Parathyroid adenoma (tissue), 2 donors: ENCODE results near the gene SPNS2.

ENCODE experiments used
- H2AFZ ChIP-seq: fragments of 300-600 bp; sonication (generic); one replicate; pipeline ENCODE4 v1.7.0; 2017; ENCODE audit warnings: antibody characterized with exemption, mild to moderate bottlenecking
- H3K27ac ChIP-seq: fragments of 300-600 bp; sonication (generic); one replicate; pipeline ENCODE4 v1.7.0; 2017
- H3K27me3 ChIP-seq: fragments of 300-600 bp; sonication (generic); one replicate; pipeline ENCODE4 v1.7.0; 2017; ENCODE audit warnings: low read length; ENCODE audit not compliant: control insufficient read depth, insufficient read depth
- H3K36me3 ChIP-seq: fragments of 300-600 bp; sonication (generic); one replicate; pipeline ENCODE4 v1.7.0; 2017; ENCODE audit warnings: low read length; ENCODE audit not compliant: control insufficient read depth, insufficient read depth
- H3K4me1 ChIP-seq: fragments of 300-600 bp; sonication (generic); one replicate; pipeline ENCODE4 v1.7.0; 2017; ENCODE audit warnings: control low read depth
- H3K4me2 ChIP-seq: fragments of 300-600 bp; sonication (generic); one replicate; pipeline ENCODE4 v1.7.0; 2017; ENCODE audit warnings: low read length
- H3K4me3 ChIP-seq: fragments of 300-600 bp; sonication (generic); one replicate; pipeline ENCODE4 v1.7.0; 2017; ENCODE audit warnings: low read depth, low read length
- H3K79me2 ChIP-seq: fragments of 300-600 bp; sonication (generic); one replicate; pipeline ENCODE4 v1.7.0; 2017; ENCODE audit warnings: control low read depth
- H3K9ac ChIP-seq: fragments of 300-600 bp; sonication (generic); one replicate; pipeline ENCODE4 v1.7.0; 2017; ENCODE audit warnings: mild to moderate bottlenecking
- H3K9me3 ChIP-seq: fragments of 300-600 bp; sonication (generic); one replicate; pipeline ENCODE4 v1.7.0; 2017; ENCODE audit warnings: low read length; ENCODE audit not compliant: control insufficient read depth
- TF ChIP-seq, protein P1 (sequence below): fragments of 300-600 bp; sonication (generic); IDR thresholded peaks from one replicate; pipeline ENCODE4 v1.7.0; 2017; ENCODE audit warnings: antibody characterized with exemption, mild to moderate bottlenecking
- donor health status: primary hyperparathyroidism.

SPNS2 gene

DNA sequence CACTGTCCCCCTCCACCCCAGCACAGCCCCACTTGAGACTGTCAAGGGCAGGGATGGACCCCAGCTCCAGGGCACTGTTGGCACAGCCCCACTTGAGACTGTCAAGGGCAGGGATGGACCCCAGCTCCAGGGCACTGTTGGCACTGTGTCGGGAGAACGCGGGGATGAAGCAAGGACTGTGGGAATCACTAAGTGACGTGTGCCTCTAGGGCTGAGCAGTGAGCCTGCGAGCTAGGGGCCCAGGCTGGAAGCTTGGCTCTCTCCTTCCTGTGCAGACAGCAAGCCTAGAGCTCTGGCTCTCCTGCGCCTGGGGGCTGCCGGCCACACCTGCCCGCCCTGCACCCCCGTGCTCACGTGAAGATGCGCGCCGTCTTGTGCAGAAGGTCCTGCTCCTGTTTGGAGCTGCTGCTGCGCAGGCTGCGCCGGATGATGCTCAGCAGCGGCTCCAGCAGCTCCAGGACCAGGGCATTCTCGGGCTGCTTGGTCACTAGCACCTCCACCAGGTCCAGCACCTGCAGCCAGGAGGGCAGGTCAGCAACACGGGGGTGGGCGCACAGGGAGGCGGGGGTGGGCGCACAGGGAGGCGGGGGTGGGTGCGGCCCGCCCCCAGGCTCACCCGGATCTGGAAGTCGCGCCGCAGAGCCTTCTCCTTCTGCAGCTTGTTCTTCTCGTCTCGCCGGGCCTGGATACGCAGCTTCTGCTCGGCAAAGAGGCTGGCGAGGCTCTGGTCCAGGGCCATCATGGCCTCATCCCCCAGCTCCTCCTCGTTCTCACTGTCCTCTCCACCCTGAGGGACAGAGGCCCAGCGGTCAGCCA is 45.7 kb downstream of the SPNS2 start:
- H3K36me3 ChIP-seq, result no peaks in the 10 kb centered on the region
- H3K79me2 ChIP-seq, result no peaks in the 10 kb centered on the region
- no peak overlapping the region for H3K4me2 ChIP-seq
- H3K9me3 ChIP-seq, result no peaks in the 10 kb centered on the region
- H3K4me1 ChIP-seq, result no peaks in the 10 kb centered on the region
- H3K4me3 ChIP-seq, result no peak overlapping the region
- H2AFZ ChIP-seq, result no peak overlapping the region
- no peak overlapping the region for H3K9ac ChIP-seq
- H3K27ac ChIP-seq, result no peak overlapping the region
- TF ChIP-seq, protein P1, sequence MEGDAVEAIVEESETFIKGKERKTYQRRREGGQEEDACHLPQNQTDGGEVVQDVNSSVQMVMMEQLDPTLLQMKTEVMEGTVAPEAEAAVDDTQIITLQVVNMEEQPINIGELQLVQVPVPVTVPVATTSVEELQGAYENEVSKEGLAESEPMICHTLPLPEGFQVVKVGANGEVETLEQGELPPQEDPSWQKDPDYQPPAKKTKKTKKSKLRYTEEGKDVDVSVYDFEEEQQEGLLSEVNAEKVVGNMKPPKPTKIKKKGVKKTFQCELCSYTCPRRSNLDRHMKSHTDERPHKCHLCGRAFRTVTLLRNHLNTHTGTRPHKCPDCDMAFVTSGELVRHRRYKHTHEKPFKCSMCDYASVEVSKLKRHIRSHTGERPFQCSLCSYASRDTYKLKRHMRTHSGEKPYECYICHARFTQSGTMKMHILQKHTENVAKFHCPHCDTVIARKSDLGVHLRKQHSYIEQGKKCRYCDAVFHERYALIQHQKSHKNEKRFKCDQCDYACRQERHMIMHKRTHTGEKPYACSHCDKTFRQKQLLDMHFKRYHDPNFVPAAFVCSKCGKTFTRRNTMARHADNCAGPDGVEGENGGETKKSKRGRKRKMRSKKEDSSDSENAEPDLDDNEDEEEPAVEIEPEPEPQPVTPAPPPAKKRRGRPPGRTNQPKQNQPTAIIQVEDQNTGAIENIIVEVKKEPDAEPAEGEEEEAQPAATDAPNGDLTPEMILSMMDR, result no peak
- no peaks in the 10 kb centered on the region for H3K27me3 ChIP-seq

DNA sequence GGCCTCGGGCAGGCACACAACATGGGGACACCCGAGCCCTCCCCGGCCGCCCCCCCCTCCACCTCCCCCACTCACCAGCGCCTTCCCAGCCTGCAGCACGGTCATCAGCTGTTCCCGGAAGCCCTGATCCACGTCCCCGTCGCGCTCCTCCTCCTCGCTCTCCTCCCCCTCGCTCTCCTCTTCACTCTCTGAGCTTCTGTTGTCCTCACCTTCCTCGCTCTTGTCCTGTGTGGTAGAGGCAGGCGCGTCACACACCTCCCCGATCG is 46.2 kb downstream of the SPNS2 start:
- Histone ChIP-seq H3K27me3 (no peaks in the 10 kb centered on the region), H3K9me3 (no peaks in the 10 kb centered on the region), H3K4me2 (no peak overlapping the region), H3K4me3 (no peak overlapping the region), H3K36me3 (no peaks in the 10 kb centered on the region), H2AFZ (no peak overlapping the region), H3K4me1 (no peaks in the 10 kb centered on the region), H3K9ac (no peak overlapping the region), H3K79me2 (no peaks in the 10 kb centered on the region), H3K27ac (no peak overlapping the region)
- TF ChIP-seq, protein P1, result no peak

DNA sequence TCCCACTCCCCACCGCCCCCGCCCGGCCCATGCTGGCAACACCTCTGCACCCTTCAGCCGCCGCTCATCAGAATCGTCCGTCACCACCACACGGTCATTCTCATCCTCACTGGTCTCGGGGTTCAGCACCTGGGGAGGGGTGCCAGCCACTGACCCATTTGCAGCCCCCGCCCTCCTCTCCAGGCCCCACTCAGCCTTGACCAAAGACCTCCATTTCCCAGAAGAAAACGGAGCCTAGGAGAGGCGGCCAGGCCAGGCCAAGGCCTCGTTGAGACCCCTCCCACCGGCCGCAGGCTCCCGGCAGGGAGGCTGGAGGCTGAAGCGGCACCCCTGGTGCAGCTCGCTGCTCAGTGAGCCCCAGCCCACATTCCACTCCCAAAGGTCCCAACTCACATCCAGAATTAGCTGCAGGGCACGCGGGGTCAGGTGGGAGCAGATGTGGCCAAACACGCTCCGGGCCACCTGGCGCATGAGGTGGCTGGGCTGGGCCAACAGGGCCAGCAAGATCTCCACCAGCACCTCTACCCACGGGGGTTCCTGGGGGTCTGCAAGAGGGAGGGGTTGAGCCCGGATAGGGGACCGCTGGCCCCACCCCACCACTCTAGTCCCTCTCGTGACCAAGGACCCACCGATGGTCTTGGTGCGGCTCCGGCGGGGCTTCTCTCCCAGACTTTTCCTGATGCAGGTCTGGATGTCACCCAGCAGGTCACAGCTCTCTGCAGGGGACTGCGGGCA is 46.7 kb downstream of the SPNS2 start:
- Histone ChIP-seq H3K4me2 (no peak overlapping the region), H3K9me3 (no peaks in the 10 kb centered on the region), H3K27ac (no peak overlapping the region), H3K9ac (no peak overlapping the region), H3K4me3 (no peak overlapping the region), H3K4me1 (no peaks in the 10 kb centered on the region), H3K36me3 (no peaks in the 10 kb centered on the region), H3K27me3 (no peaks in the 10 kb centered on the region), H3K79me2 (no peaks in the 10 kb centered on the region), H2AFZ (no peak overlapping the region)
- TF ChIP-seq, protein P1, result no peak

DNA sequence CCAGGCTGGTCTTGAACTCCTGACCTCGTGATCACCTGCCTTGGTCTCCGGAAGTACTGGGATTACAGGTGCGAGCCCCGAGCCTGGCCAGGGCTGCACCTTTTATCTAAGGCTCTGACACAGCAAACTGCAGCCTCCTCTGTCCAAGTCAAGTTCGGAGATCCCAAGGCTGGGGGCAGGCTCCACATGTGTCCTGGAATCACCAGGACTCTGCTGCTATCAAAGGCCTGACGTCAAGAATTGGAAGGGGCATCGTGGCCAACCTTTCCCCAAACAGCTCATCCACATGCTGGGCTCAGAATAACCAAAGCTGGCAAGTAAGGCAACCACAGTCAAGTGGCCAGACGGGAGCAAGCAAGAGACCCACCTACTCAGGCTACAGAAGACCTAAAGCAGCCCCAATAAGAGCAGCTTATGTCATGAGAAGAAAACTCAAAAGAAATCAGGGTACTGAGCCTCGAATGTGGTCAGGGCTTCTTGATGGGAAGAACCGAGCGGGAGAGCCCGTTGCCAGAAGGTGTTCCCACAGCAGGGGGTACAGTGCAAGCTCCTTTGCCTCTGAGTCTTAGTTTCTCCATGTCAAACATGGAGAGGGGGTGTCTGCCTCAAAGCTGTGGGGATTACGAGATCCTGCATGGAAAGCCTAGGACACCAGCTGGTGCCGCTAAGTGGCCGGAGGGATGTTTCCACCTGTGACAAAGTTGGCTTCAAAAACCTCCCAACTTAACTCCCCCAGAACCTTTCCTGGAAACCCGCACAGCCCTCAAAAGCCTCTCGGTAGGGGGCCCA is 48.6 kb downstream of the SPNS2 start:
- no peak overlapping the region for H3K4me2 ChIP-seq
- H3K9me3 ChIP-seq, result no peaks in the 10 kb centered on the region
- TF ChIP-seq, protein P1, result no peak
- H3K79me2 ChIP-seq, result no peaks in the 10 kb centered on the region
- no peak overlapping the region for H3K27ac ChIP-seq
- no peak overlapping the region for H2AFZ ChIP-seq
- H3K4me3 ChIP-seq, result no peak overlapping the region
- H3K27me3 ChIP-seq, result no peaks in the 10 kb centered on the region
- H3K9ac ChIP-seq, result no peak overlapping the region
- H3K36me3 ChIP-seq, result no peaks in the 10 kb centered on the region
- no peaks in the 10 kb centered on the region for H3K4me1 ChIP-seq
